ENCODE data around the gene E2F3. TPM values are rescaled to one million over a fixed set of nuclear protein-coding genes. Genes with fewer than 3 reads are reported as not detected.

Gene E2F3
- total and polyA plus RNA-seq, 10 of the 15 experiments (the other 5 are each of a cell fraction or from before 2014, with no cell fraction given) = 5.1 to 16.8 (median 10.6) TPM

DNA sequence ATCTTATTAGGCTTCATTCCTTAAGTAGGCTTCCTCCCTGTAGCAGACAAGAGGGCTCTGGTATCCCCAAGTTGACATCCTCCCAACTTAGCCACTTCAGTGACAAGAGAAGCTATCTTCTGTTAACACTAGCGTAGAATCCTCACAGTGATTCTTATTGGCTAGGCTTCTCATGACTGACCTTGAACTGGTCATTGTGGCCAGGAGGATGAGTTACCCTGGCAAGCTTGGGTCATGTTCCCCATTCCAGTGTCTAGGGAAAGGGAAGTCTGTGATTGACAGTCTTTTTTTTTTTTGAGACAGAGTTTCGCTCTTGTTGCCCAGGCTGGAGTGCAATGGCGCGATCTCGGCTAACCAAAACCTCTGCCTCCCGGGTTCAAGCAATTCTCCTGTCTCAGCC lies 139.7 kb downstream of the E2F3 start:
- BruUV-seq (replicated peaks) = no TSS peak
- peaks cover 18% of the 10 kb centered on the region for H3K79me2 ChIP-seq (ENCODE audit: control insufficient read depth, insufficient read depth, low read length)
- CTCF ChIA-PET = interaction anchor here (1.3 to 1.8 kb wide), 2 partner anchors 12 to 137 kb away, joined by 4 to 6 read pairs; no protein-coding TSS in a partner anchor
- no peak overlapping the region for H2AFZ ChIP-seq (ENCODE audit: control insufficient read depth, low read depth, low read length)
- H3K27ac ChIP-seq (ENCODE audit: control insufficient read depth, insufficient read depth) = no peak overlapping the region
- FAIRE-seq (no peak), ATAC-seq (no peak), DNase-seq (ENCODE audit: low read depth, low spot score) (no peak)
- no peaks in the 10 kb centered on the region for H3K27me3 ChIP-seq (replicated peaks in 1 of 2; ENCODE audit: control insufficient read depth in 2 of 2, insufficient read depth in 2 of 2, low read length in 1 of 2)
- RAD21 ChIA-PET (ENCODE audit: unreplicated experiment) = interaction anchor here (1.1 kb wide), 1 partner anchor 23 kb away, joined by 3 read pairs; no protein-coding TSS in a partner anchor
- H3K4me2 ChIP-seq (ENCODE audit: control insufficient read depth, insufficient read depth) = no peak overlapping the region
- H3K9me3 ChIP-seq (replicated peaks; ENCODE audit: control insufficient read depth, insufficient read depth, low read length) = peaks cover 3% of the 10 kb centered on the region; the same call in 2 of the 3 replicates
- TF ChIP-seq YY1 (IDR thresholded peaks at IDR 0.05; ENCODE audit: low read depth, low read length) (no peak), MTA3 (IDR thresholded peaks at IDR 0.05; ENCODE audit: borderline replicate concordance, low read length) (no peak), MYC (IDR thresholded peaks at IDR 0.05; ENCODE audit: insufficient read depth, insufficient read length, insufficient replicate concordance, low read length, severe bottlenecking) (no peak), MXI1 (IDR thresholded peaks at IDR 0.05; ENCODE audit: low read depth, low read length) (no peak), ASH2L (IDR thresholded peaks at IDR 0.05; ENCODE audit: borderline replicate concordance, low read depth) (no peak), ZNF24 (IDR thresholded peaks at IDR 0.05) (no peak), IKZF1 (conservative IDR thresholded peaks at IDR 0.05) (no peak), NBN (IDR thresholded peaks at IDR 0.05) (no peak), MYB (IDR thresholded peaks at IDR 0.05; ENCODE audit: borderline replicate concordance, low read depth, low read length) (no peak)
- TF ChIP-seq, protein P1, sequence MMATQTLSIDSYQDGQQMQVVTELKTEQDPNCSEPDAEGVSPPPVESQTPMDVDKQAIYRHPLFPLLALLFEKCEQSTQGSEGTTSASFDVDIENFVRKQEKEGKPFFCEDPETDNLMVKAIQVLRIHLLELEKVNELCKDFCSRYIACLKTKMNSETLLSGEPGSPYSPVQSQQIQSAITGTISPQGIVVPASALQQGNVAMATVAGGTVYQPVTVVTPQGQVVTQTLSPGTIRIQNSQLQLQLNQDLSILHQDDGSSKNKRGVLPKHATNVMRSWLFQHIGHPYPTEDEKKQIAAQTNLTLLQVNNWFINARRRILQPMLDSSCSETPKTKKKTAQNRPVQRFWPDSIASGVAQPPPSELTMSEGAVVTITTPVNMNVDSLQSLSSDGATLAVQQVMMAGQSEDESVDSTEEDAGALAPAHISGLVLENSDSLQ (IDR thresholded peaks at IDR 0.05) = no peak
- TF ChIP-seq, protein P2, sequence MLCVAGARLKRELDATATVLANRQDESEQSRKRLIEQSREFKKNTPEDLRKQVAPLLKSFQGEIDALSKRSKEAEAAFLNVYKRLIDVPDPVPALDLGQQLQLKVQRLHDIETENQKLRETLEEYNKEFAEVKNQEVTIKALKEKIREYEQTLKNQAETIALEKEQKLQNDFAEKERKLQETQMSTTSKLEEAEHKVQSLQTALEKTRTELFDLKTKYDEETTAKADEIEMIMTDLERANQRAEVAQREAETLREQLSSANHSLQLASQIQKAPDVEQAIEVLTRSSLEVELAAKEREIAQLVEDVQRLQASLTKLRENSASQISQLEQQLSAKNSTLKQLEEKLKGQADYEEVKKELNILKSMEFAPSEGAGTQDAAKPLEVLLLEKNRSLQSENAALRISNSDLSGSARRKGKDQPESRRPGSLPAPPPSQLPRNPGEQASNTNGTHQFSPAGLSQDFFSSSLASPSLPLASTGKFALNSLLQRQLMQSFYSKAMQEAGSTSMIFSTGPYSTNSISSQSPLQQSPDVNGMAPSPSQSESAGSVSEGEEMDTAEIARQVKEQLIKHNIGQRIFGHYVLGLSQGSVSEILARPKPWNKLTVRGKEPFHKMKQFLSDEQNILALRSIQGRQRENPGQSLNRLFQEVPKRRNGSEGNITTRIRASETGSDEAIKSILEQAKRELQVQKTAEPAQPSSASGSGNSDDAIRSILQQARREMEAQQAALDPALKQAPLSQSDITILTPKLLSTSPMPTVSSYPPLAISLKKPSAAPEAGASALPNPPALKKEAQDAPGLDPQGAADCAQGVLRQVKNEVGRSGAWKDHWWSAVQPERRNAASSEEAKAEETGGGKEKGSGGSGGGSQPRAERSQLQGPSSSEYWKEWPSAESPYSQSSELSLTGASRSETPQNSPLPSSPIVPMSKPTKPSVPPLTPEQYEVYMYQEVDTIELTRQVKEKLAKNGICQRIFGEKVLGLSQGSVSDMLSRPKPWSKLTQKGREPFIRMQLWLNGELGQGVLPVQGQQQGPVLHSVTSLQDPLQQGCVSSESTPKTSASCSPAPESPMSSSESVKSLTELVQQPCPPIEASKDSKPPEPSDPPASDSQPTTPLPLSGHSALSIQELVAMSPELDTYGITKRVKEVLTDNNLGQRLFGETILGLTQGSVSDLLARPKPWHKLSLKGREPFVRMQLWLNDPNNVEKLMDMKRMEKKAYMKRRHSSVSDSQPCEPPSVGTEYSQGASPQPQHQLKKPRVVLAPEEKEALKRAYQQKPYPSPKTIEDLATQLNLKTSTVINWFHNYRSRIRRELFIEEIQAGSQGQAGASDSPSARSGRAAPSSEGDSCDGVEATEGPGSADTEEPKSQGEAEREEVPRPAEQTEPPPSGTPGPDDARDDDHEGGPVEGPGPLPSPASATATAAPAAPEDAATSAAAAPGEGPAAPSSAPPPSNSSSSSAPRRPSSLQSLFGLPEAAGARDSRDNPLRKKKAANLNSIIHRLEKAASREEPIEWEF (IDR thresholded peaks at IDR 0.05; ENCODE audit: insufficient replicate concordance, low read depth, low read length) = no peak
- TF ChIP-seq, protein P3, sequence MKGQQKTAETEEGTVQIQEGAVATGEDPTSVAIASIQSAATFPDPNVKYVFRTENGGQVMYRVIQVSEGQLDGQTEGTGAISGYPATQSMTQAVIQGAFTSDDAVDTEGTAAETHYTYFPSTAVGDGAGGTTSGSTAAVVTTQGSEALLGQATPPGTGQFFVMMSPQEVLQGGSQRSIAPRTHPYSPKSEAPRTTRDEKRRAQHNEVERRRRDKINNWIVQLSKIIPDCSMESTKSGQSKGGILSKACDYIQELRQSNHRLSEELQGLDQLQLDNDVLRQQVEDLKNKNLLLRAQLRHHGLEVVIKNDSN (IDR thresholded peaks at IDR 0.05; ENCODE audit: borderline replicate concordance, extremely low read length, insufficient read depth, low read depth, low read length) = no peak
- TF ChIP-seq, protein P4, sequence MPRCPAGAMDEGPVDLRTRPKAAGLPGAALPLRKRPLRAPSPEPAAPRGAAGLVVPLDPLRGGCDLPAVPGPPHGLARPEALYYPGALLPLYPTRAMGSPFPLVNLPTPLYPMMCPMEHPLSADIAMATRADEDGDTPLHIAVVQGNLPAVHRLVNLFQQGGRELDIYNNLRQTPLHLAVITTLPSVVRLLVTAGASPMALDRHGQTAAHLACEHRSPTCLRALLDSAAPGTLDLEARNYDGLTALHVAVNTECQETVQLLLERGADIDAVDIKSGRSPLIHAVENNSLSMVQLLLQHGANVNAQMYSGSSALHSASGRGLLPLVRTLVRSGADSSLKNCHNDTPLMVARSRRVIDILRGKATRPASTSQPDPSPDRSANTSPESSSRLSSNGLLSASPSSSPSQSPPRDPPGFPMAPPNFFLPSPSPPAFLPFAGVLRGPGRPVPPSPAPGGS (IDR thresholded peaks at IDR 0.05; ENCODE audit: borderline replicate concordance, insufficient read depth, low read depth, low read length, poor library complexity, severe bottlenecking) = no peak
- no peak overlapping the region for H3K4me3 ChIP-seq
- no peaks in the 10 kb centered on the region for H4K20me1 ChIP-seq (ENCODE audit: control insufficient read depth, insufficient read depth)
- POLR2A ChIA-PET = no interaction called here
- peaks cover 2 to 6% of the 10 kb centered on the region in 2 experiments; a peak in 3 of 4 replicates for H3K36me3 ChIP-seq (ENCODE audit: control insufficient read depth in 2 of 2, insufficient read depth in 2 of 2, low read length in 1 of 2)
- no peak overlapping the region for H3K9ac ChIP-seq (ENCODE audit: control insufficient read depth, insufficient read depth, low read length)
- WGBS (ENCODE audit: insufficient coverage, insufficient replicate concordance, low lambda C conversion rate, missing lambda C conversion rate) = 100% methylated on average over 6 of the region's 6 CpGs
- intact Hi-C loops (cut with micrococcal nuclease; ENCODE audit: unreplicated experiment) = no loop called here
- H3K4me1 ChIP-seq (ENCODE audit: control insufficient read depth, insufficient read depth, low read length) = peaks cover 16% of the 10 kb centered on the region; the same call in 1 of the 2 replicates
- in situ Hi-C loops (cut with MboI) = no loop called here
- SMC1A ChIA-PET (ENCODE audit: uncharacterized antibody, unreplicated experiment) = interaction anchor here (0.6 to 2.2 kb wide), 3 partner anchors 22 to 222 kb away, joined by 3 to 5 read pairs (median 4); no protein-coding TSS in a partner anchor
